Hippocampal formation (tissue), 2 donors: Measurements from ENCODE around the gene NFKBIL1.
A peak's percentile ranks its signal among the peaks of the same experiment; 100 is the strongest.
"Not testable (repeated sequence)": the region's sequence is repeated elsewhere in the genome, so short reads cannot be mapped to it uniquely, and the experiment has no call there.

Experiments used
- DNase-seq, 2 donors: peaks; one replicate each; lab custom pipeline; 2025; lab: John Stamatoyannopoulos, UW

NFKBIL1 gene, protein sequence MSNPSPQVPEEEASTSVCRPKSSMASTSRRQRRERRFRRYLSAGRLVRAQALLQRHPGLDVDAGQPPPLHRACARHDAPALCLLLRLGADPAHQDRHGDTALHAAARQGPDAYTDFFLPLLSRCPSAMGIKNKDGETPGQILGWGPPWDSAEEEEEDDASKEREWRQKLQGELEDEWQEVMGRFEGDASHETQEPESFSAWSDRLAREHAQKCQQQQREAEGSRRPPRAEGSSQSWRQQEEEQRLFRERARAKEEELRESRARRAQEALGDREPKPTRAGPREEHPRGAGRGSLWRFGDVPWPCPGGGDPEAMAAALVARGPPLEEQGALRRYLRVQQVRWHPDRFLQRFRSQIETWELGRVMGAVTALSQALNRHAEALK

DNA sequence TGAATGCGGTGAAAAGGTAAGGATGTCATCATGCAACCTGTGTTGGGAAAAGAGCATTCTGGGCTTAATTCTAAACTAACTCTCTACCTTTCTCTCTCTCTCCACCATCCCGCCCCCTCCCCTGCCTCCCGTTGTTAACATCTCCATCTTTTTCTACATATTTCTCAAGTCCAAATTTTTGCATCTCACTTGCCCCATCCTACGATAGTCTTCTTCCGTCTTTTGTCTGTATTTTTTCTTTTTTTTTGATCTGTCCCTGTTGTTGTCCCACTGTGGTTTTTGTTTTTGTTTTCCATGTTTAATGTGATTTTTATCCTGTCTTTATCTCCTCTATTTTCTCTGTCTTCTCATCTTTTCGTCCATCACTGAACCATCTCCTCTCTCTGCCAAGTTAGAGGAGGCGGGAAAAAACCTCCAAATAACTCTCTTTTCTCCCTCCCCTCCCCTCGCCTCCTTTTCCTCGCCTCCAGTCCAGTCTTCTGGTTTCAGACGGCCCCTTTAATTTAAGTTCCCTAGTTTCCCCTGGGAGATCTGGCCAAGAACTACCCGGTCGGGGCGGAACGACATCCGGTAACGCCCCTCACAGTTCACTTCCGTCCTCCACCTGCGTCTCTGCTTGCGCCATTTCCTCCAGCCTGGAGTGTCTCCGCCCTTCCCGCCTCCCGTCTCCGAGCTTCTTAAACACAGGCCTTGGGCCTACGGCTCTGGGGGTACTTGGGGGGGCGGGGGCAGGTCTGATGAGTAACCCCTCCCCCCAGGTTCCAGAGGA lies at the start of gene NFKBIL1:
Gene NFKBIL1, plus strand, starts transcription at position 651 of the 769 bp plus-strand sequence. Its CDS starts 87 bp downstream, at position 738.
- peak; percentile 95 to 99 for DNase-seq

DNA sequence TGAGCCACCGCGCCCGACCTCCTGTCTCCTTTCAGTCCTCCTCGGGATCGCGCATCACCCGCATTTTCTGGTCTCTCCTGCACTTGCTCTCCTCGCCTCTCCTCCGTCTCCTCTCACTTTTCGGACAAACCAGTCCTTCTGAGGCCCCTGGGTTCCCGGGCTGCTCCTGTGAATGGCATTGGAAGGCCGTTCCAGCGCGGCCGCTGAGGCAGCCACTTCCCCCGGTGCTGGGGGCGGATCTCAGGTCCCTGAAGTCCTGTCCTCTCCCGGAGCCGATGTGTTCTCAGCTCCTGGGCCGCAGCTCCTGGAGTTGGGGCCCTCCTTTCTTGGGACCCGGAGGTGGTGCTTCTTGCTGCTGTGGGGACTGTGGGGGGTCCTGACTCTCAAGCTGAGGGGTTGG lies 48.7 kb upstream of the NFKBIL1 start:
- DNase-seq, result no peak

DNA sequence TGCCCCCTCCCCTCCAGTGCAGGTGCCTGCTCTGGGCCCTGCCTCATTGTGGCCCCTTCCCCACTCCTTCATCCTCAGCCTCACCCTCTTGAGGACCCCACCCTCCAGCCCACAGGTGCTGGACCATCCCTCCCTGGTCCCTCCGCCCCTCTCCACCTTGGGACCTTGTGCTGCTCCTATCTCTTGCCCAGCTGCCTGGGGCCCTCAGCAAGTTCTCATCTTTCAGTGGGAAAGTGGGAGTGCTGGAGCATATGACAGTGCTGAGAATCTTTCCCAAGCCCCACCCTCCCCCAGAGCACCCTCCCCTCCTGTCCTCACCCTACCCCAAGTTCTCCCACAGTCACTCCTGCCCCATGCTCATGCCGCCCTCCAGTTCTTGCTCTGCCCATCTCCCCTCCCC lies 47.8 kb upstream of the NFKBIL1 start:
- not testable (repeated sequence) for DNase-seq

DNA sequence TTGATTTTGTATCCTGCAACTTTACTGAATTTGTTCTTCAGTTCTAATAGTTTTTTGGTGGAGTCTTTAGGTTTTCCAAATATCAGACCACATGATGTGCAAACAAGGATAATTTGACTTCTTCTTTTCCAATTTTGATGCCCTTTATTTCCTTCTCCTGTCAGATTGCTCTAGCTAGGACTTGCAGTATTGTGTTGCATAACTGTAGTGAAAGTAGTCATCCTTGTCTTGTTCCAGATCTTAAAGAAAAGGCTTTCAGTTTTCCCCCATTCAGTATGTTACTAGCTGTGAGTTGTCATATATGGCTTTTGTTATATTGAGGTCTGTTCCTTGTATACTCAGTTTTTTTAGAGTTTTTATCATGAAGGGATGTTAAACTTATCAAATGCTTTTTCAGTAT lies 44.8 kb upstream of the NFKBIL1 start:
- DNase-seq, result no peak

DNA sequence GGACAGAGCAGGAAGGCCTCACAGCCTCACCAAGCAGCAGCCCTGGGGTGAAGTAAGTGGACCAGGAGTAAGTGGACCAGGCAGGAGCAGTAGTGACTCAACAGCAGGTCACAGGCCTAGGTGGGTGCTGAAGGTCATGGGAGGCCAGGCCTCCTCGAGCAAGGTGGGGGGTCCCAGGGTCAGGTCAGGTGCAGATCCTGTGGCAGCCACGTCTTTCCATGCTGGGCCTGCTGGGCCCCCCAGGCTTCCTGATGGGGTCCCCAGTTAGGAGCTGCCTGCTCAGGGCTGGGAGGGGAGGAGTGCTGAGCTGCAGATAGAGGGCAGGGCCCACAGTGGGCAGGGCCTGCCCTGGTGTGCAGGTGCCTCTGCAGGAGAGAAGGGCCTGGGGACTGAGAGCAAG lies 38.4 kb upstream of the NFKBIL1 start:
- DNase-seq, result not testable (repeated sequence)

DNA sequence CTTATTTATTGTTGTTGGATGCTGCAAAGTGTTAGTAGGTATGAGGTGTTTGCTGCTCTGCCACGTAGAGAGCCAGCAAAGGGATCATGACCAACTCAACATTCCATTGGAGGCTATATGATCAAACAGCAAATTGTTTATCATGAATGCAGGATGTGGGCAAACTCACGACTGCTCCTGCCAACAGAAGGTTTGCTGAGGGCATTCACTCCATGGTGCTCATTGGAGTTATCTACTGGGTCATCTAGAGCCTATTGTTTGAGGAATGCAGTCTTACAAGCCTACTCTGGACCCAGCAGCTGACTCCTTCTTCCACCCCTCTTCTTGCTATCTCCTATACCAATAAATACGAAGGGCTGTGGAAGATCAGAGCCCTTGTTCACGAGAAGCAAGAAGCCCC lies 37.4 kb upstream of the NFKBIL1 start:
- DNase-seq, result no peak

DNA sequence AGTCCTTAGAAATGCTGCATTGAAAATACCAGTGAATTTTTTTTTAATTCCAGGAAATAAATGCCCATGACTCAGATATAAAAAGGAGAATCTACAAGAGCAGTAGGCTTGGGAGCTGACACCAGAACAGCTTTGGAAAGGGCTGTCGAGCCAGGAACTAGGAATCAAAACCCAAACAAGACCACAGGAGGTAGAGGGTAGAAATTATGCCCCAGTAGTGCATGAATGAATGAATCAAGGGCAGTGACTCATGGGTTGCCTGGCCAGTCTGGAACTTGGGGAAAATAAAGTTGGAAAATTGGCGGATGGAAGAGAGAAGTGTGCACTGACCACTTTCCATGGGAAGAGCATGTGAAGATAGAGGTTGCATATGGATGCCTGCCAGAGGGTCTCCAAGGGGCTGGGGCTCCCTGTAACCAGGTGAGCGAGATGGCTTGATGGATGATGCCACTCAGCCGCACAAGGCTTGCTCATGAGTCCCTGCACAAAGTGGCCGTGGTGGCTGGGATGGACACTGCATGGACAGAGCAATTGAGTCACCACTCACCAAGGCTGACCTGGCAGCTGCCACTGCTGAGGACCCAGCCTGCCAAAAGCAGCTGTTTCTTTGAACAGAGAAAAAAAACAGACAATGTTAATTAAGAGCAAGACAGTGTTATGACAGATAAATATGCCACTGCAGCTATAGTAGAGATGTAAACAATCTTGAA lies 33.8 kb upstream of the NFKBIL1 start:
- no peak for DNase-seq

DNA sequence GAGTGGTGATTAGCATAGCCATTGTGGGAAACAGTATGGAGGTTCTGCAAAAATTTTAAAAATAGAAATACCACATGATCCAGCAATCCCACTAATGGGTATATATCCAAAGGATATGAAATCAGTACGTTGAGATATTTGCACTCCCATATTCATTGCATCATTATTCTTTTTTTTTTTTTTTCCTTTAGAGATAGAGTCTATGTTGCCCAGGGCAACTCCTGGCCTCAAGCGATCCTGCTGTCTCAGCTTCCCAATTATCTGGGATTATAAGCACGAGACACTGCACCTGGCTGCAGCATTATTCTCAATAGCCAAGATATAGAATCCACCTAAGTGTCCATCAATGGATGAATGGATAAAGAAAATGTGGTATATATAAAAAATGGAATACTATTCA lies 25.6 kb upstream of the NFKBIL1 start:
- no peak for DNase-seq

DNA sequence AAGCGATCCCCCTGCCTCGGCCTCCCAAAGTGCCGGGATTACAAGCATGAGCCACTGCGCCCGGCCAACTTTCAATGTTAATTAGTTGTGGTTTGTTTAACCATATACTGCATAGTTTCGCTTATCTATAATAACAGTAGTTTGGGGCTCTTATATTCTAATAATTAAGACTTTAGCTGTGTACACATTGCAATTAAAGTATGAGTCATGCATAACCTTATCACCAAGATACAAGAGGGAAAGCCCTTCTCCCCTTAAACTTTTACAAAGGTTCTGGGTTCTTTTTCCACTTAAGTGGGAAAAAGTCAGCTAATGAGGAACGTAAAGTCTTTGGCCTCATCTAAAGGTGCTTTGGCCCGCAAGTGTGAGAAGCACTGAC lies 21.9 kb upstream of the NFKBIL1 start:
- no peak for DNase-seq

DNA sequence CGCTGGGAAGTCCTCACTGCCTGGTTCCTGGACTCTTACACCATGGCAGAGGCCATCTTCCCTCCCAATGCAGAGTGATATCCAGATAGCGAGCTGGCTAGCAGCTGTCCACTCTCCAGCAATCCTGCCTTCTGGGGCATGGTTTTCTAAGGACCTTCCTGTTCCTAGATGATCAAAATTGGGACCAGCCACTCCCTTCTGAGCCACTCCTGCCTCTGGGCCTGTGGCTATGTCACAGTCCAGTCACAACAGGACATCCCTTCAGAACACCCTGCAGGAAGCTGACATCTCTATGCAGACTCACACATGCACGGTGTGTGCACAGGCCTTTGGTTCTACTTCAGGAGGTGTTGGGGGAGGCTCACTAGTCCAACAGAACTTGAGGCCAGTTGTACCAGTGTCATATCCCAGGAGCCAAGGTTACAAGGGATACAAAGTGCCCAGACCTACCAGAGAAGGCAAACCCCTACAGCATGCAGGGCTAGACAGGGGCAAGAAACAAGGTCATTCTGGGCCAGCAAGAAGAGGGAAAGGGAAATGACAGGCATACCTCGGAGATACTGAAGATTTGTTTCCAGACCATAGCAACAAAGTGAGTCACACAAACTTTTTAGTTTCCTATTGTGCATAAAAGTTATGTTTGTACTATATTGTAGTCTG lies 21.3 kb upstream of the NFKBIL1 start:
- DNase-seq, result no peak

DNA sequence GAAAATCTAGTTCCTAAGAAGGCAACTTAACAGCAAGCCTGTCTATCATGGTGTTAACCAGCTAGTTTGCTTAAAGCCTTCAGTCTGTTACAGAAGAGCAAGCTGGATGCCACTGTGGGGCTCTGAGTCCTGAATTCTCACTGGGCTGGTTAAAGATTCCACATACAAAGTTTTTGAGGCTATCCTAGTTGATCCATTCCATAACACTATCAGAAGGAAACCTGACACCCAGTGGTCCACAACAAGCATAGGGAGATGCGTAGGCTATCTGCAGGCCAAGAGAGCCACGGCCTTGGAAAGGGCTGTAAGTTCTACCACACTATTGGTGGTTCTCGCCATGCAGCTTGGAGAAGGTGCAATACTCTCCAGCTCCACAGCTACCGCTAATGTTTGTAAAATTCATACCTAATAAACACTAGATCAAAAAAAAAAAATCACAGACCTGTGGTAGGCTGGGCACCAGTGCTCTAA lies 19.1 kb upstream of the NFKBIL1 start:
- DNase-seq, result no peak

DNA sequence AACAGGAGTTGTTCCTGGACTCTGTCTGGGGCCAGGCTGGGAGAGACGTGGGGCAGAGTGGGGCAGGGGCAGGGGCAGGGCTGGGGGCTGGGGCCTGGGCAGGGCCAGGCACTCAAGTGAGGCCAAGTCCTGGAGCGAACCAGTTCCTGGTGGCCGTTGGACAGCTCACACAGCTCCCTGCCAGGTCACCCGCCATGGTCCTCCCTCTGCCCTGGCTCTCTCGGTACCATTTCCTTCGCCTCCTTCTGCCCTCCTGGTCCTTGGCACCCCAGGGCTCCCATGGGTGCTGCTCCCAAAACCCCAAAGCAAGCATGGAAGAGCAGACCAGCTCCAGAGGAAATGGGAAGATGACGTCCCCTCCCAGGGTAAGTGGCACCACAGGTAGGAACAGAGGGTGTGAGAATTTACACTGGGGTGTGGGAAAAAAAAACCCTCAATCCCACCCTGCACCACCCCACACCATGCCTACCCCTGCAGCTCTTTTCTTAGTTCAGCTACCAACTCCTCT lies 18.5 kb upstream of the NFKBIL1 start, which contains the start of gene MCCD1:
Gene MCCD1, plus strand, starts transcription at position 142 of the 508 bp plus-strand sequence. Its CDS starts 53 bp downstream, at position 195.
- DNase-seq, result no peak

DNA sequence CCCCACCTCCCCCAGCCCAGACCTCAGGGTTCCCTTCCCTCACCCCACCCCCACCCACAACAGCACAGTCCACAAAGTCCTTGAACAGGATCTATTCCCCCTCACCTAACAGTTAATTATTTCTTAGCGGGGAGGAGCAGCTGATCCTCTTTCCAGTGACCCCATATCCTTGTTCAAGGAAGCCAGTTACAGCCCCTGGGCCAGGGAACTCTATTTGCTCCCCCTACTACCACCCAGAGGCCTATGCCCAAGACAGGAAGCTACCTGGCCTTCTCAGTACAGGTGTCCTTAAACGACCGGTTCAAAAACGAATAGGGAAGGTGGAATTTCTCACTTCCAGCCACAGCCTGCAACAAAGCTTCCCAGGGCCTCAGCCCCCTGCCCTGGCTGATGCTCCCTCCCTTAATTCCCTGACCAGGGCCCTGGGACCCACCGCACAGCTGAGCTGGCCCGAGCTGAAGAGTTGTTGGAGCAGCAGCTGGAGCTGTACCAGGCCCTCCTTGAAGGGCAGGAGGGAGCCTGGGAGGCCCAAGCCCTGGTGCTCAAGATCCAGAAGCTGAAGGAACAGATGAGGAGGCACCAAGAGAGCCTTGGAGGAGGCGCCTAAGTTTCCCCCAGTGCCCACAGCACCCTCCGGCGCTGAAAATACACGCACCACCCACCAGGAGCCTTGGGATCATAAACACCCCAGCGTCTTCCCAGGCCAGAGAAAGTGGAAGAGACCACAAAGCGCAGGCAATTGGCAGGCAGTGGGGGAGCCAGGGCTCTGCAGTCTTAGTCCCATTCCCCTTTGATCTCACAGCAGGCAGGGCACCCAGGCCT lies 17.9 kb upstream of the NFKBIL1 start:
- no peak for DNase-seq

DNA sequence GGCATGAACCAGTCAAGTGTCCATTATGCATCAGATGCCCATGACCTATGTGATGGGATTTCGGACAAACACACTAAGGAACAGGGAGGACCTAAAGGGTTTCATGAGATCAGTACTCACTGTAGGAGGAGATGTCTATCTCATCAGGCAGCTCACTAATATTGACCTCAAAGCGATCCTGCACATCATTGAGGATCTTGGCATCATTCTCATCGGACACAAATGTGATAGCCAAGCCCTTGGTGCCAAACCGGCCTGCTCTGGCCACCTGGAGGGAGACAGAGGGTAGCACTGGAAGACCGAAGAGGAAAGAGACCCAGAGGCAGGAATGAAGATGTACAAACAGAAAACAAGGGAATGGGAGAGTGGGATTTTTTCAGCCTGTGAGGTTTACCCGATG lies 16.7 kb upstream of the NFKBIL1 start:
- DNase-seq, result no peak

DNA sequence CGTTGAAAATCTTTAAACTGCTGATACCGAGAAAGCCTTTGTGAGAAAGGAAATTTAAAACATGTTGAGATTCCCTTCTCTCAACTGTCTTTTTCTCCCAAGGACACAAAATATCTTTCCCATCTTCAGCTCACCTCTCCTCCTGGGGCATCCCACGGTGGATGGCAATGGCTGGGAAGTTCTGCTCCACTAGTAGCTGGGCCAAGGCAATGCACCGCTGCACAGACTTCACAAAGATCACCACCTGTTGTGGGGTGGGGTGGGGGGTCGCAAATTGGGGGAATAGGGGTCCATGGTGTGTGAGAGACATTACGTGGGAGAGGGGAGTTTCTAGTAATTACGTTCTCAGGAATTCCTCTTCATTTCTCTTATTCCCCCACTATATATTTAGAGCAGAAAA lies 16.2 kb upstream of the NFKBIL1 start:
- no peak for DNase-seq

DNA sequence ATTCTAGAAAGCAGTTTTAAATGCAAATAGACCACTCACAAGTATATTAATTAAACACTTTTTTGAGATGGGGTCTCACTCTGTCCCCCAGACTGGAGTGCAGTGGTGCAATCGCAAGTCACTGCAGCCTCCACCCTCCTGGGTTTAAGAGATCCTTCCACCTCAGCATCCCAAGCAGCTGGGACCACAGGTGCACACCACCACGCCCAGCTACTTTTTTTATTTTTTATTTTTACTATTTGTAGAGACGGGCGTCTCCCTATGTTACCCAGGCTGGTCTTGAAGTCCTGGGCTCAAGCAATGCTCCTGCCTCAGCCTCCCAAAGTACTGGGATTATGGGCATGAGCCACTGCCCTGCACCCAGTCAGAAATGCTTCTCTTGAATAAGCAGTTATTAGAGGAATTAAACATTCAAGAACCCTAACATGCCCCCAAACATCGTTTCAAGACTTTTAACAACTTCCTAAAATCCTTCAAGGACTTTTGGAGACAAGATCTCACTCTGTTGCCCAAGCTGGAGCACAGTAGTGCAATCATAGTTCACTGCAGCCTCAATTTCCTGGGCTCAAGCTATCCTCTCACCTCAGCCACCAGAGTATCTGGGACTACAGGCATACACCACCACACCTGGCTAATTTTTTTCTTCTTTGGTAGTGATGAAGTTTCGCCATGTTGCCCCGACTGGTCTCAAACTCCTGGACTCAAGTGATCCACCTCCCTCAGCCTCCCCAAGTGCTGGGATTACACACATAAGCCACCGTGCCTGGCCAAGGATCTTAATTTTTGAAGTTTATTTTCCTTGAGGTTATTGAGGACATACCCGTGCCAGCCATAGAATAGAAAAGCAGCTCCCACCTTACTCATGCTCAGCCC lies 15.4 kb upstream of the NFKBIL1 start:
- DNase-seq, result no peak

DNA sequence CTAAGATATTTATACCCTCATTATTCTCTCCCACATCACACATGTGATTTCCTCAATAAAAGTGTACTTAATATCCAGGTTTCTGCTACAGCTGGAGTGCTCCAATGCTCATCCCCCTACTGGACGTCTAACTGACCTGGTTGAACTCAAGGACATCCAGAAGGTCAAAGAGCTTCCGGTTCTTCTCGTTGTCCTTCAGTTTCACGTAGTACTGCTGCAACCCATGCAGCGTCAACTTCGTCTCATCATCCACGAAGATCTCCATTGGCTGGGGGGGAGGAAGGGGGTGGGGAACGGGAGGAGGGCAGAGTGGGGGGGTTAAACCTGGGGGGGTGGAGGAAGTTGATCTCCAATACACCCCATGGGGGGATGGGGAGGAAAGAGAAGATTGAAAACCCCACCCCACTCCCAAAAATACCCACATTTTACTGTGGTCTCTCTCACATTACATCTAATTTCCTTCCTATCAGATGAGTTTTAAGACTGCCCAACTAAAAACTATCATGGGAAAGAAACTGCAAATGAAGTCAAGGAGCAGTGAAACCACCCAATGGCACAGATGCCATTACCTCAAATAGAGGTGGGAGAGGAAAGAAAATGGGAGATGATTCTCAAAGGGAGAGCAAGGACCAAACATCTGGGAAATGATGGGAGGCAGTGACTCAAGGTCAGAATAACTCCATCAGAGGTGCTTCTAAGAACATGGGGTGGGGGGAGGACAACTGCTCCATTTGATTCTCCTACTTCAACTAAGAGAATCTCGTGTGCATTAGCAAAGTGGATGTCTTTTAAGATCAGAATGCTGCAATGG lies 14.6 kb upstream of the NFKBIL1 start:
- no peak for DNase-seq

DNA sequence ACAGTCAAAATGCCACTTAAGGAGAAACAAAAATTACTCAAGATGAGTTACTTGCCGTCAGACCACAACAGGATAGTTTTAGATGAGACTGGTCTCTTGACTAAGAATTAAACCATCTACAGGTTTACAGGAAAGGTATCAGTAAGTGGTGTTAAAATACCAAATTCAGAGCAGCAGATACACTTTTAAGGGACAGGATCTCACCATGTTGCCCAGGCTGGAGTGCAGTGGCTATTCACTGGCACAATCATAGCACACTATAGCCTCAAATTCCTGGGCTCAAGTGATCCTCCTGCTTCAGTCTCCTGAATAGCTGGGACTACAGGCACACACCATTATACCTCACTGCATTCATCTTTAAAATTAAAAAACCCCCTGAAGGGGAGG lies 14.0 kb upstream of the NFKBIL1 start:
- no peak for DNase-seq

DNA sequence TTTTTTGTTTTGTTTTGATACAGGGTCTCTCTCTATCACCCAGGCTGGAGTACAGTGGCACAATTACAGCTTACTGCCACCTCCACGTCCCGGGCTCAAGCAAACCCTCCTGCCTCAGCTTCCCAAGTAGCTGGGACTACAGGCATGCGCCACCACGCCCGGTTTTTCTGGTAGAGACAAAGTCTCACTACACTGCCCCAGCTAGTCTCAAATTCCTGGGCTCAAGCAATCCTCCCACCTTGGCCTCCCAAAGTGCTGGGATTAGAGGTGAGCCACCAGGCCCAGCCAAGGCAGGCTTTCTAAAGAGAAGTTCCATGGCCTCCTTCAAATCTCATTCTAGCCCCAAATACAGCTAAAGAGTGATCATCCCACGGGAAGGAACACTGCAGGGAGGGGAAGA lies 13.4 kb upstream of the NFKBIL1 start:
- no peak for DNase-seq
